NCI-H1105 treated with DMSO at 0.1 percent for 48 hours (cell line): Measurements from ENCODE around the gene BRD7.
"Not testable (repeated sequence)": the region's sequence is repeated elsewhere in the genome, so short reads cannot be mapped to it uniquely, and the experiment has no call there.

Experiments used
- DNase-seq: peaks from one replicate; lab custom pipeline; 2025; lab: John Stamatoyannopoulos, UW

BRD7 gene

GRCh38 chr16:50354629-50355456, 13.9 kb downstream of the BRD7 start:
- DNase-seq, result peak; percentile 64

- DNase-seq, result no peak
Measured at GRCh38 chr16:50354082-50354481, 14.7 kb downstream of the BRD7 start.

GRCh38 chr16:50351952-50352351, 16.8 kb downstream of the BRD7 start:
- no peak for DNase-seq

GRCh38 chr16:50351116-50351515, 17.7 kb downstream of the BRD7 start:
- no peak for DNase-seq

- DNase-seq, result not testable (repeated sequence)
Measured at GRCh38 chr16:50345210-50345609, 23.6 kb downstream of the BRD7 start.

GRCh38 chr16:50343566-50343965, 25.2 kb downstream of the BRD7 start:
- DNase-seq, result not testable (repeated sequence)

GRCh38 chr16:50340578-50340977, 28.2 kb downstream of the BRD7 start:
- no peak for DNase-seq

GRCh38 chr16:50338371-50339231, 30.2 kb downstream of the BRD7 start:
- no peak for DNase-seq

- no peak for DNase-seq
Measured at GRCh38 chr16:50336884-50337283, 31.9 kb downstream of the BRD7 start.

GRCh38 chr16:50335196-50335958, 33.4 kb downstream of the BRD7 start:
- DNase-seq, result no peak

GRCh38 chr16:50334106-50334975, 34.4 kb downstream of the BRD7 start:
- DNase-seq, result no peak

- no peak for DNase-seq
Measured at GRCh38 chr16:50332599-50332998, 36.2 kb downstream of the BRD7 start.

- no peak for DNase-seq
Measured at GRCh38 chr16:50331570-50331969, 37.2 kb downstream of the BRD7 start.

- no peak for DNase-seq
Measured at GRCh38 chr16:50329446-50330189, 39.2 kb downstream of the BRD7 start.

GRCh38 chr16:50326835-50327465, 41.8 kb downstream of the BRD7 start:
- DNase-seq, result no peak

GRCh38 chr16:50326264-50326663, 42.5 kb downstream of the BRD7 start:
- no peak for DNase-seq

- no peak for DNase-seq
Measured at GRCh38 chr16:50324345-50324744, 44.4 kb downstream of the BRD7 start.

GRCh38 chr16:50323335-50324011, 45.3 kb downstream of the BRD7 start:
- DNase-seq, result peak; percentile 43

GRCh38 chr16:50322333-50322732, 46.5 kb downstream of the BRD7 start:
- DNase-seq, result no peak

GRCh38 chr16:50320310-50320709, 48.5 kb downstream of the BRD7 start:
- no peak for DNase-seq
